Mucosa of gallbladder (tissue), 1 donor: ENCODE data around the gene EZR. TPM values are rescaled to one million over a fixed set of nuclear protein-coding genes. Genes with fewer than 3 reads are reported as not detected.
A peak's percentile ranks its signal among the peaks of the same experiment; 100 is the strongest.
"Not testable (repeated sequence)": the region's sequence is repeated elsewhere in the genome, so short reads cannot be mapped to it uniquely, and the experiment has no call there.

Experiments
- DNase-seq: peaks from one replicate; pipeline ENCODE4 v3.0.0-alpha.2; 2020; ENCODE audit warnings: low spot score
- total RNA-seq: library from RNA; stranded (reverse); gene quantifications from one replicate; pipeline ENCODE4 v1.2.1, GENCODE V29; 2021
- donor health status: DM: no; HTN: no; CAD: no.

The EZR gene
- total RNA-seq, 1 donor from 2014 or later = 297 TPM

- no peak for DNase-seq
Observed at GRCh38 chr6:158797331-158798310, 21.5 kb downstream of the EZR start.

- no peak for DNase-seq
Observed at GRCh38 chr6:158796353-158796752, 22.8 kb downstream of the EZR start.

- no peak for DNase-seq
Observed at GRCh38 chr6:158795516-158795915, 23.7 kb downstream of the EZR start.

- no peak for DNase-seq
Observed at GRCh38 chr6:158793432-158793831, 25.7 kb downstream of the EZR start.

GRCh38 chr6:158792505-158792904, 26.7 kb downstream of the EZR start:
- not testable (repeated sequence) for DNase-seq

- no peak for DNase-seq
Observed at GRCh38 chr6:158791274-158791855, 27.8 kb downstream of the EZR start.

GRCh38 chr6:158789115-158789917, 29.9 kb downstream of the EZR start:
- no peak for DNase-seq

GRCh38 chr6:158787395-158787794, 31.8 kb downstream of the EZR start:
- no peak for DNase-seq

GRCh38 chr6:158786645-158787304, 32.4 kb downstream of the EZR start:
- DNase-seq = peak; percentile 59

- no peak for DNase-seq
Observed at GRCh38 chr6:158785036-158785435, 34.1 kb downstream of the EZR start.

GRCh38 chr6:158784505-158784904, 34.7 kb downstream of the EZR start:
- DNase-seq = no peak

- DNase-seq = no peak
Observed at GRCh38 chr6:158783851-158784250, 35.3 kb downstream of the EZR start.

GRCh38 chr6:158783167-158783450, 36.1 kb downstream of the EZR start:
- no peak for DNase-seq

- no peak for DNase-seq
Observed at GRCh38 chr6:158782432-158783166, 36.6 kb downstream of the EZR start.

GRCh38 chr6:158781692-158782373, 37.3 kb downstream of the EZR start:
- DNase-seq = no peak

GRCh38 chr6:158780988-158781691, 38.0 kb downstream of the EZR start:
- DNase-seq = peak; percentile 76

- no peak for DNase-seq
Observed at GRCh38 chr6:158780246-158780884, 38.8 kb downstream of the EZR start.

- no peak for DNase-seq
Observed at GRCh38 chr6:158778005-158778527, 41.1 kb downstream of the EZR start.

GRCh38 chr6:158777510-158777909, 41.7 kb downstream of the EZR start:
- no peak for DNase-seq
